ENCODE data around the gene RPLP2. TPM values are rescaled to one million over a fixed set of nuclear protein-coding genes. Genes with fewer than 3 reads are reported as not detected.

Gene RPLP2
- total RNA-seq, 5 donors from 2014 or later (not counting 1 experiment from before 2014, with no cell fraction given) = 4,736 to 5,826 (median 5,260) TPM

DNA sequence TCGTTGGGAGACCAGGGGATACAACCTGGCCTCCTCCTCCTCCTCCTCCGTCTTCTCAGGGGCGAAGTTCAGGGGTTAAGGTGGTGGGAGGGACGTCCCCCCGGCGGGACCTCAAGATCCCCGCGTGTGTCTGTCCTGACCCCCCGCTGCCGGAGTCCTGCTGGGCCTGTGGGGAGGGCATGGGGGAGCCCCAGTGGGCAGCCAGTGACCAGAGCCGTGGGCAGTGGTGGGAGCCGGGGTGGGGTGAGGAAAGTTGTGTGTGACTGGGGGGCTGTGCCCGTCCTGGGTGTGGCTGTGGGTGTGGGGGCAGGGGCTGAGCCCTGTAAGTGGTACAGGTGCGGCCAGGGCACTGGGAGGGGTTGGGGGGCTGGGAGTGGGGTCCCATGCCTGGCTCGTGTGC, 43.0 kb downstream of the RPLP2 start:
- H3K9me3 Mint-ChIP-seq = no peaks in the 10 kb centered on the region
- no peak overlapping the region for H3K4me3 Mint-ChIP-seq
- H3K4me1 Mint-ChIP-seq = peaks cover 0 to 11% (median 5%) of the 10 kb centered on the region in 3 donors
- ATAC-seq (replicated peaks in 1 of 4) = no peak
- ChIA-PET POLR2A (interaction anchor here in 1 of 2 donors (0.6 kb wide), 1 partner anchor 10 kb away, joined by 3 read pairs; the partner anchor contains the start of gene TSPAN4), CTCF (no interaction called here)
- no peak overlapping the region for H3K4me3 ChIP-seq (ENCODE audit: control insufficient read depth in 1 of 2, extremely low read depth in 1 of 2, low read length in 1 of 2)
- peaks cover 3 to 23% of the 10 kb centered on the region in 2 experiments for H3K4me1 ChIP-seq (ENCODE audit: control insufficient read depth in 1 of 2, extremely low read depth in 1 of 2, insufficient read depth in 2 of 2, low read length in 2 of 2)
- no peak overlapping the region for H3K27ac ChIP-seq (ENCODE audit: low read length)
- no peak for DNase-seq
- no peaks in the 10 kb centered on the region for H3K9me3 ChIP-seq
- no peak overlapping the region for H3K27ac Mint-ChIP-seq
- peaks cover 0 to 42% of the 10 kb centered on the region in 2 experiments for H3K27me3 ChIP-seq (replicated peaks in 1 of 2; ENCODE audit: control insufficient read depth in 2 of 2, extremely low read depth in 1 of 2, insufficient read depth in 2 of 2, low read length in 1 of 2)
- no peaks in the 10 kb centered on the region for H3K36me3 ChIP-seq (ENCODE audit: control insufficient read depth in 2 of 2, extremely low read depth in 1 of 2, insufficient read depth in 1 of 2, low read length in 1 of 2)
- H3K36me3 Mint-ChIP-seq = no peaks in the 10 kb centered on the region
- H3K27me3 Mint-ChIP-seq = peaks cover 0 to 2% of the 10 kb centered on the region in 2 donors
- WGBS (ENCODE audit: insufficient coverage) = 85% methylated on average over 12 of the region's 15 CpGs

DNA sequence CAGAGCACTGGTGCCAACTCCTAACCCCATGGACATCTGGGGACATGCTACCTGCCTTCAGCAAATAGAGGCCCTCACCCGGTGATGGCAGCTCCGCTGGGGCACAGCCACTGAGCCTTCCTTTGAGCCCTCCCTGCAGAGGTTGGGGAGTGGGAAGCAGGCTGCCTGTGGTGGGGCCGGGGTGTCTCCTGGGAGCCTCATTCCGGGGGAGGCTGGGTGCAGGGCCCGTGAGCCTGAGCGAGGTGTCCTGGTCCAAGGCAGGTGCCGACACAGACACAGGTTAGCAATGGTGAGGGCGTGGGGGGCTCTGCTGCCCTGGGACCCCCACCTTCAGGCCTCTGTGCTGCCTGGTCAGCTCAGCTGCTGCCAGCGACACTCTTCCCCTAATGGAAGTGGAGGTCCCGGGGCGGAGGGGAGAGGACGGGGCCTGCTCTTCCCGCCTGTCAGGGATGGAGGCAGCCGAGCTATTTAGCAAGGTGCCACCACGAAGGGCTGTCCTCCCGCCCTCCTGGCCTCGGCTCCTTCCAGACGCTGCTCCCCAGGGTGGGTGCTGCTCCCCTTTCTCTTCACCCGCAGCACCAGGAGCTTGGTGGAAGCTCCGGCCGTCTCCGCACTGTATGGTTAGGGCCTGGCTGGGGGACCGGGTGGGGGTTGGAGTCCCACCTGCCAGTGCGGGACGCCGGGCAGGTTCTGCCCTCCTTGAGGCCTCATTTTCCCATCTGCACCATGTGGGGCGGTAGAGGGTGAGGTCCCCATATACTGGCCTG, 44.1 kb downstream of the RPLP2 start:
- Mint-ChIP-seq H3K4me3 (no peak overlapping the region), H3K4me1 (peaks cover 0 to 6% (median 0%) of the 10 kb centered on the region in 3 donors), H3K36me3 (no peaks in the 10 kb centered on the region), H3K27ac (no peak overlapping the region), H3K9me3 (no peaks in the 10 kb centered on the region), H3K27me3 (no peaks in the 10 kb centered on the region)
- ChIA-PET CTCF (no interaction called here), POLR2A (interaction anchor here in 1 of 2 donors (0.6 kb wide), 1 partner anchor 11 kb away, joined by 3 read pairs; the partner anchor contains the start of gene TSPAN4)
- Histone ChIP-seq H3K4me3 (ENCODE audit: control insufficient read depth in 1 of 2, extremely low read depth in 1 of 2, low read length in 1 of 2) (no peak overlapping the region), H3K4me1 (ENCODE audit: control insufficient read depth in 1 of 2, extremely low read depth in 1 of 2, insufficient read depth in 2 of 2, low read length in 2 of 2) (peaks cover 3 to 13% of the 10 kb centered on the region in 2 experiments), H3K27ac (ENCODE audit: low read length) (no peak overlapping the region), H3K36me3 (ENCODE audit: control insufficient read depth in 2 of 2, extremely low read depth in 1 of 2, insufficient read depth in 1 of 2, low read length in 1 of 2) (no peaks in the 10 kb centered on the region), H3K27me3 (replicated peaks in 1 of 2; ENCODE audit: control insufficient read depth in 2 of 2, extremely low read depth in 1 of 2, insufficient read depth in 2 of 2, low read length in 1 of 2) (peaks cover 0 to 31% of the 10 kb centered on the region in 2 experiments), H3K9me3 (no peaks in the 10 kb centered on the region)
- WGBS (ENCODE audit: insufficient coverage) = 84% methylated on average over 22 of the region's 27 CpGs
- DNase-seq (no peak), ATAC-seq (replicated peaks in 1 of 4) (no peak)

DNA sequence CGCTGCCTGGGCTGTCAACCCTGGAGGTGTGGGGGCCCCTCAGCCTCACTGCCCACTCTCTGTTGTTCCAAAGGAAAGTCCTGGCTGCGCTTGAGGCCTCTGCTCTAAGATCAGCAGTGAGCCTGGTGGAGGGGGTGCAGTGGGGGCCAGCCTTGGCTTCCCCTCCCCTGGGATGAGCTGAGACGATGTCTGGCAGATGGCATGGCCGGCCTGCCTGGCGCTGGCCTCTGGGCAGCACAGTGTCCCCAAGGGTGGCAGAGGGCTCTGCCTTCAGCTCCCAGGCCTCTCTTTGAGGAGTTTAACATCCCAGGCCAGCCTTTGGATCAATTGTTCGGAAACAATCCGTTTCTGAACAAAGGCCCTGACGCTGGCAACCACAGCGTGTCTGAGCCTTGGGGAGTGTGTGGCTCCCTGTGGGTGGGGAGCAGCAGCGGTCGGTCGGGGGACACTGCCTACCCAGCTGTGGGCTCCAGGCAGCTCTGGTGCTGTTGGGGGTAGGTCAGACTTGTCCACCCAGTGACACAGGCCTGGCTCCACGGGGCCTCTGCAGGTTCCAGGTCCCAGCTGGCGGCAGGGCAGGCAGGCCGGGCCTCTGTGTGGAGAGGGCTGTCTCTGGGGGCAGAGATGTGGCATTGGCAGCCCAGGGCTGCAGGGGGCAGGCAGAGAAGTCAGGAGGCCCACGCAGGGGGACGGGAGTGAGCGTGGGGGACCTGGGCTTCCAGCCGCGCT, 45.0 kb downstream of the RPLP2 start:
- Histone ChIP-seq H3K36me3 (ENCODE audit: control insufficient read depth in 2 of 2, extremely low read depth in 1 of 2, insufficient read depth in 1 of 2, low read length in 1 of 2) (no peaks in the 10 kb centered on the region), H3K9me3 (no peaks in the 10 kb centered on the region), H3K27ac (ENCODE audit: low read length) (no peak overlapping the region), H3K27me3 (replicated peaks in 1 of 2; ENCODE audit: control insufficient read depth in 2 of 2, extremely low read depth in 1 of 2, insufficient read depth in 2 of 2, low read length in 1 of 2) (peaks cover 0 to 28% of the 10 kb centered on the region in 2 experiments), H3K4me3 (ENCODE audit: control insufficient read depth in 1 of 2, extremely low read depth in 1 of 2, low read length in 1 of 2) (no peak overlapping the region), H3K4me1 (ENCODE audit: control insufficient read depth in 1 of 2, extremely low read depth in 1 of 2, insufficient read depth in 2 of 2, low read length in 2 of 2) (peaks cover 0 to 8% of the 10 kb centered on the region in 2 experiments)
- H3K4me3 Mint-ChIP-seq = no peak overlapping the region
- 88% methylated on average over 19 of the region's 20 CpGs for WGBS (ENCODE audit: insufficient coverage)
- no peak for ATAC-seq (replicated peaks in 1 of 4)
- H3K36me3 Mint-ChIP-seq = no peaks in the 10 kb centered on the region
- ChIA-PET CTCF (no interaction called here), POLR2A (no interaction called here)
- H3K4me1 Mint-ChIP-seq = peaks cover 0 to 4% (median 0%) of the 10 kb centered on the region in 3 donors
- H3K27ac Mint-ChIP-seq = no peak overlapping the region
- DNase-seq = no peak
- H3K27me3 Mint-ChIP-seq = no peaks in the 10 kb centered on the region
- no peaks in the 10 kb centered on the region for H3K9me3 Mint-ChIP-seq

- ChIA-PET POLR2A (no interaction called here), CTCF (no interaction called here)
- H3K27ac ChIP-seq (ENCODE audit: low read length) = no peak overlapping the region
- Mint-ChIP-seq H3K4me1 (peaks cover 0 to 4% (median 0%) of the 10 kb centered on the region in 3 donors), H3K9me3 (no peaks in the 10 kb centered on the region), H3K27ac (no peak overlapping the region), H3K4me3 (no peak overlapping the region), H3K36me3 (no peaks in the 10 kb centered on the region), H3K27me3 (no peaks in the 10 kb centered on the region)
- ATAC-seq (replicated peaks in 1 of 4) = no peak
- H3K27me3 ChIP-seq (replicated peaks in 1 of 2; ENCODE audit: control insufficient read depth in 2 of 2, extremely low read depth in 1 of 2, insufficient read depth in 2 of 2, low read length in 1 of 2) = peaks cover 0 to 30% of the 10 kb centered on the region in 2 experiments
- H3K4me3 ChIP-seq (ENCODE audit: control insufficient read depth in 1 of 2, extremely low read depth in 1 of 2, low read length in 1 of 2) = no peak overlapping the region
- no peaks in the 10 kb centered on the region for H3K9me3 ChIP-seq
- H3K4me1 ChIP-seq (ENCODE audit: control insufficient read depth in 1 of 2, extremely low read depth in 1 of 2, insufficient read depth in 2 of 2, low read length in 2 of 2) = peaks cover 0 to 6% of the 10 kb centered on the region in 2 experiments
- no peaks in the 10 kb centered on the region for H3K36me3 ChIP-seq (ENCODE audit: control insufficient read depth in 2 of 2, extremely low read depth in 1 of 2, insufficient read depth in 1 of 2, low read length in 1 of 2)
- 83% methylated on average over 7 of the region's 7 CpGs for WGBS (ENCODE audit: insufficient coverage)
- DNase-seq = no peak
Observed at GRCh38 chr11:855330-855674, 45.5 kb downstream of the RPLP2 start.

- H3K36me3 ChIP-seq (ENCODE audit: control insufficient read depth in 2 of 2, extremely low read depth in 1 of 2, insufficient read depth in 1 of 2, low read length in 1 of 2) = no peaks in the 10 kb centered on the region
- Mint-ChIP-seq H3K9me3 (no peaks in the 10 kb centered on the region), H3K36me3 (no peaks in the 10 kb centered on the region), H3K27me3 (no peaks in the 10 kb centered on the region), H3K27ac (no peak overlapping the region), H3K4me3 (no peak overlapping the region), H3K4me1 (peaks cover 0 to 4% (median 0%) of the 10 kb centered on the region in 3 donors)
- H3K27ac ChIP-seq (ENCODE audit: low read length) = no peak overlapping the region
- peaks cover 0 to 6% of the 10 kb centered on the region in 2 experiments for H3K4me1 ChIP-seq (ENCODE audit: control insufficient read depth in 1 of 2, extremely low read depth in 1 of 2, insufficient read depth in 2 of 2, low read length in 2 of 2)
- no peak overlapping the region for H3K4me3 ChIP-seq (ENCODE audit: control insufficient read depth in 1 of 2, extremely low read depth in 1 of 2, low read length in 1 of 2)
- WGBS (ENCODE audit: insufficient coverage) = 91% methylated on average over 12 of the region's 12 CpGs
- H3K27me3 ChIP-seq (replicated peaks in 1 of 2; ENCODE audit: control insufficient read depth in 2 of 2, extremely low read depth in 1 of 2, insufficient read depth in 2 of 2, low read length in 1 of 2) = peaks cover 0 to 27% of the 10 kb centered on the region in 2 experiments
- POLR2A ChIA-PET = no interaction called here
- DNase-seq (no peak), ATAC-seq (replicated peaks in 1 of 4) (no peak)
- CTCF ChIA-PET = no interaction called here
- no peaks in the 10 kb centered on the region for H3K9me3 ChIP-seq
Observed at GRCh38 chr11:855796-856195, 46.0 kb downstream of the RPLP2 start.

DNA sequence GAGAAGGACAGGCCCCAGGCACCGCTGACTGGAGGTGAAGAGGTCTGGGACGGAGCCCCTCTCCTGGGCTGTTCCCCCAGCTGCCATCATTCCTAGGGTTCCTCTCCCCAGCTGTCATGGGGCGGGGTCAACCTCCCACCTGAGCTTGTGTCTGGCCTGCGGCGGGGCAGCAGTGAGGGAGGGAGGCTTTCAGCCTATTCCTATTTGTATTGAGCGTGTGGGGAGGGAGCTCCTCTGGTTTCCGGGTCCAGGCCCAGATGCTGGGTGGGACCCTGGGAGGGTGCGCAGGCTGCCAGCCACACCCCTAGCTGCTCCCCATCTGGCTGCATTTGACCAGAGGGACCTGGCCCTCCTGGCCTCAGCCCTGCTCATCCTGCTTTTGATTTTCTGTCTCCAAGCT, 46.6 kb downstream of the RPLP2 start:
- peaks cover 0 to 21% of the 10 kb centered on the region in 2 experiments for H3K27me3 ChIP-seq (replicated peaks in 1 of 2; ENCODE audit: control insufficient read depth in 2 of 2, extremely low read depth in 1 of 2, insufficient read depth in 2 of 2, low read length in 1 of 2)
- H3K9me3 ChIP-seq = no peaks in the 10 kb centered on the region
- ATAC-seq (replicated peaks in 1 of 4) (no peak), DNase-seq (no peak)
- Mint-ChIP-seq H3K9me3 (no peaks in the 10 kb centered on the region), H3K27me3 (no peaks in the 10 kb centered on the region), H3K36me3 (no peaks in the 10 kb centered on the region), H3K4me3 (no peak overlapping the region), H3K4me1 (peaks cover 0 to 4% (median 0%) of the 10 kb centered on the region in 3 donors), H3K27ac (no peak overlapping the region)
- H3K36me3 ChIP-seq (ENCODE audit: control insufficient read depth in 2 of 2, extremely low read depth in 1 of 2, insufficient read depth in 1 of 2, low read length in 1 of 2) = no peaks in the 10 kb centered on the region
- 90% methylated on average over 4 of the region's 8 CpGs for WGBS (ENCODE audit: insufficient coverage)
- no peak overlapping the region for H3K4me3 ChIP-seq (ENCODE audit: control insufficient read depth in 1 of 2, extremely low read depth in 1 of 2, low read length in 1 of 2)
- CTCF ChIA-PET = no interaction called here
- H3K4me1 ChIP-seq (ENCODE audit: control insufficient read depth in 1 of 2, extremely low read depth in 1 of 2, insufficient read depth in 2 of 2, low read length in 2 of 2) = peaks cover 0 to 6% of the 10 kb centered on the region in 2 experiments
- no peak overlapping the region for H3K27ac ChIP-seq (ENCODE audit: low read length)
- POLR2A ChIA-PET = no interaction called here

All from T-cell (primary cell).